ENCODE results near the gene LRRC1.

DNA sequence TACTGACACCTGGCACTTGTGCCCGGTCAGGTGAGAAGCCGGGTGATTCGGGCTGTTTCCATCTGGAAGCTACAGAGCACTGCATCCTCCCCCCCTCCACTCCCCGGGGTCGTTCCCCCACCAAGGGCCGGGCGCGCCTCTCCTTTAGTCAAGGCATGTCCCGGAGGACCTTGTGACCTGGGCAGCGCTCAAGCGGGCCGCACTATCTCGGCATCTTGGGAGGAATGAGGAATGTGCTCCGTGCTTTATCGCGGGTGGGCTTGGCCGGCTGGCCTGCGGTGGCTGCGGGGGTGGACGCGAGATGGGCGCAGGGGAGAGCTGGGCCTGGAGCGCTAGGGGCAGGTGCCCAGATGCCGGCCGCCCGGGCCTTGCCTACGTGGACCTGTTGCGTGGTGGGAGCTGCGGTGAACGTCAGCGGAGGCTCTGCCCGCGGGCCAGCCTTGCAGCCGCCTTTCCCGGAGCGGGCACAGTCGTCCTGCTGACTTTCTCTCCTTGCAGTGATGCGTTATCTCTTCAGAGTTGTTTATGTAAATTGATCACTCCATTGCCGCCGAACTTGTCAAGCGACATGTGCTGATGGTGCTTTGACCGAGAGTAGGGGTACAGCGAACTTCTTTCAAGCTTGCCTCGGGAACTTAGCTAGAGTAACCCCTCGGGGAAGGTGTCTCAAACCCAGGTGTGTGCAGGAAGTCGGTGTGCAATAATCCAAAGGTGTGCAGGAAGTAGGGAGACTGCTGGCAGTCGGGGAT is 1.1 kb downstream of the LRRC1 start:
- TF ChIP-seq, protein P1, sequence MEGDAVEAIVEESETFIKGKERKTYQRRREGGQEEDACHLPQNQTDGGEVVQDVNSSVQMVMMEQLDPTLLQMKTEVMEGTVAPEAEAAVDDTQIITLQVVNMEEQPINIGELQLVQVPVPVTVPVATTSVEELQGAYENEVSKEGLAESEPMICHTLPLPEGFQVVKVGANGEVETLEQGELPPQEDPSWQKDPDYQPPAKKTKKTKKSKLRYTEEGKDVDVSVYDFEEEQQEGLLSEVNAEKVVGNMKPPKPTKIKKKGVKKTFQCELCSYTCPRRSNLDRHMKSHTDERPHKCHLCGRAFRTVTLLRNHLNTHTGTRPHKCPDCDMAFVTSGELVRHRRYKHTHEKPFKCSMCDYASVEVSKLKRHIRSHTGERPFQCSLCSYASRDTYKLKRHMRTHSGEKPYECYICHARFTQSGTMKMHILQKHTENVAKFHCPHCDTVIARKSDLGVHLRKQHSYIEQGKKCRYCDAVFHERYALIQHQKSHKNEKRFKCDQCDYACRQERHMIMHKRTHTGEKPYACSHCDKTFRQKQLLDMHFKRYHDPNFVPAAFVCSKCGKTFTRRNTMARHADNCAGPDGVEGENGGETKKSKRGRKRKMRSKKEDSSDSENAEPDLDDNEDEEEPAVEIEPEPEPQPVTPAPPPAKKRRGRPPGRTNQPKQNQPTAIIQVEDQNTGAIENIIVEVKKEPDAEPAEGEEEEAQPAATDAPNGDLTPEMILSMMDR (tag by site-specific recombination; IDR thresholded peaks at IDR 0.05), result 0 out of 2 replicates have a peak, but pooled peaks have one; percentile 19
- 0 out of 2 replicates have a peak, but pooled peaks have one; percentile 25 for TF ChIP-seq PRDM1 (tag by site-specific recombination; IDR thresholded peaks at IDR 0.05)
- TF ChIP-seq TCF7L2 (IDR thresholded peaks at IDR 0.05; ENCODE audit: borderline replicate concordance, low read depth, low read length), result no peak; the same call in 1 of the 2 replicates
- TF ChIP-seq, protein P2, sequence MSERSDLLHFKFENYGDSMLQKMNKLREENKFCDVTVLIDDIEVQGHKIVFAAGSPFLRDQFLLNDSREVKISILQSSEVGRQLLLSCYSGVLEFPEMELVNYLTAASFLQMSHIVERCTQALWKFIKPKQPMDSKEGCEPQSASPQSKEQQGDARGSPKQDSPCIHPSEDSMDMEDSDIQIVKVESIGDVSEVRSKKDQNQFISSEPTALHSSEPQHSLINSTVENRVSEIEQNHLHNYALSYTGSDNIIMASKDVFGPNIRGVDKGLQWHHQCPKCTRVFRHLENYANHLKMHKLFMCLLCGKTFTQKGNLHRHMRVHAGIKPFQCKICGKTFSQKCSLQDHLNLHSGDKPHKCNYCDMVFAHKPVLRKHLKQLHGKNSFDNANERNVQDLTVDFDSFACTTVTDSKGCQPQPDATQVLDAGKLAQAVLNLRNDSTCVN (tag by site-specific recombination; optimal IDR thresholded peaks at IDR 0.05), result no peak
- TF ChIP-seq KLF10 (tag by site-specific recombination; IDR thresholded peaks at IDR 0.05), result no peak

Data from HEK293 (cell line).